H9 (cell line): ENCODE results near the gene PRPF19. TPM values are rescaled to one million over a fixed set of nuclear protein-coding genes. Genes with fewer than 3 reads are reported as not detected.

Experiments used
- DNase-seq: peaks from one replicate; pipeline ENCODE4 v3.0.0-alpha.2; 2017
- H2AFZ ChIP-seq: one replicate; pipeline ENCODE4 v1.6.1; 2013; ENCODE audit warnings: mild to moderate bottlenecking, low read length, control low read depth, moderate library complexity
- H2AK5ac ChIP-seq: 2 replicates; pipeline ENCODE4 v1.6.1; 2013; ENCODE audit warnings: low read length, control low read depth, mixed read lengths; ENCODE audit not compliant: insufficient read length
- H2BK120ac ChIP-seq: one replicate; pipeline ENCODE4 v1.6.1; 2013; ENCODE audit warnings: low read depth, mild to moderate bottlenecking, low read length, control low read depth, inconsistent platforms; ENCODE audit not compliant: poor library complexity, severe bottlenecking
- H2BK12ac ChIP-seq: 2 replicates; pipeline ENCODE4 v1.6.1; 2013; ENCODE audit warnings: low read length, control low read depth, mixed read lengths, low read depth; ENCODE audit not compliant: insufficient read length
- H2BK15ac ChIP-seq: 2 replicates; pipeline ENCODE4 v1.6.1; 2013; ENCODE audit warnings: low read depth, low read length, control low read depth
- H2BK20ac ChIP-seq: one replicate; pipeline ENCODE4 v1.6.1; 2013; ENCODE audit warnings: low read depth, mild to moderate bottlenecking, low read length, control low read depth, inconsistent platforms; ENCODE audit not compliant: poor library complexity, severe bottlenecking
- H2BK5ac ChIP-seq: 2 replicates; pipeline ENCODE4 v1.6.1; 2013; ENCODE audit warnings: low read length, control low read depth, mixed read lengths; ENCODE audit not compliant: insufficient read length
- H3K14ac ChIP-seq: 2 replicates; pipeline ENCODE4 v1.6.1; 2013; ENCODE audit warnings: low read length, control low read depth; ENCODE audit not compliant: insufficient read depth
- H3K18ac ChIP-seq: 2 replicates; pipeline ENCODE4 v1.6.1; 2013; ENCODE audit warnings: low read depth, mild to moderate bottlenecking, mixed read lengths, low read length, control low read depth; ENCODE audit not compliant: insufficient read length
- H3K23ac ChIP-seq: 2 replicates; pipeline ENCODE4 v1.6.1; 2013; ENCODE audit warnings: low read length, control low read depth, mixed read lengths, low read depth; ENCODE audit not compliant: insufficient read length
- H3K23me2 ChIP-seq: 2 replicates; pipeline ENCODE4 v1.6.1; 2013; ENCODE audit warnings: low read depth, mild to moderate bottlenecking, mixed read lengths, low read length, control low read depth; ENCODE audit not compliant: insufficient read length, poor library complexity, severe bottlenecking
- H3K27ac ChIP-seq: 2 replicates; pipeline ENCODE4 v1.5.1; 2013; ENCODE audit warnings: low read length, control low read depth, mixed read lengths, low read depth; ENCODE audit not compliant: insufficient read length
- H3K27me3 ChIP-seq: 2 replicates; pipeline ENCODE4 v1.6.1; 2013; ENCODE audit warnings: low read length, control low read depth, inconsistent platforms; ENCODE audit not compliant: insufficient read depth
- H3K4ac ChIP-seq: 2 replicates; pipeline ENCODE4 v1.6.1; 2013; ENCODE audit warnings: low read depth, mild to moderate bottlenecking, control low read depth, inconsistent platforms, low read length, moderate library complexity
- H3K4me1 ChIP-seq: 2 replicates; pipeline ENCODE4 v1.6.1; 2013; ENCODE audit warnings: low read length, control low read depth, inconsistent platforms; ENCODE audit not compliant: insufficient read depth
- H3K4me2 ChIP-seq: 2 replicates; pipeline ENCODE4 v1.6.1; 2013; ENCODE audit warnings: low read length, control low read depth, mixed read lengths; ENCODE audit not compliant: insufficient read length, insufficient read depth
- H3K56ac ChIP-seq: 2 replicates; pipeline ENCODE4 v1.6.1; 2013; ENCODE audit warnings: low read depth, mild to moderate bottlenecking, mixed read lengths, low read length, control low read depth; ENCODE audit not compliant: insufficient read length
- H3K79me1 ChIP-seq: 2 replicates; pipeline ENCODE4 v1.6.1; 2013; ENCODE audit warnings: low read depth, mild to moderate bottlenecking, moderate library complexity, low read length, control low read depth, inconsistent platforms; ENCODE audit not compliant: insufficient read depth, poor library complexity, severe bottlenecking
- H3K79me2 ChIP-seq: 2 replicates; pipeline ENCODE4 v1.6.1; 2013; ENCODE audit warnings: low read length, control low read depth, inconsistent platforms; ENCODE audit not compliant: insufficient read depth
- H3K9ac ChIP-seq: 2 replicates; pipeline ENCODE4 v1.6.1; 2013; ENCODE audit warnings: low read length, control low read depth, mixed read lengths; ENCODE audit not compliant: insufficient read length; ENCODE audit errors: extremely low read depth
- H3K9me3 ChIP-seq: one replicate; pipeline ENCODE4 v1.6.1; 2013; ENCODE audit warnings: low read depth, low read length, inconsistent platforms; ENCODE audit not compliant: control insufficient read depth
- H3T11ph ChIP-seq: one replicate; pipeline ENCODE4 v1.6.1; 2013; ENCODE audit warnings: mild to moderate bottlenecking, low read length, control low read depth, inconsistent platforms
- H4K20me1 ChIP-seq: one replicate; pipeline ENCODE4 v1.6.1; 2013; ENCODE audit not compliant: control insufficient read depth, insufficient read length, insufficient read depth
- H4K5ac ChIP-seq: 2 replicates; pipeline ENCODE4 v1.6.1; 2013; ENCODE audit warnings: low read depth, mild to moderate bottlenecking, mixed read lengths, low read length, control low read depth; ENCODE audit not compliant: insufficient read length
- H4K8ac ChIP-seq: replicated peaks from 2 replicates; pipeline ENCODE4 v1.6.1; 2013; ENCODE audit warnings: low read length, control low read depth, mixed read lengths, low read depth; ENCODE audit not compliant: insufficient read length
- H4K91ac ChIP-seq: 2 replicates; pipeline ENCODE4 v1.6.1; 2013; ENCODE audit warnings: low read depth, mild to moderate bottlenecking, moderate library complexity, mixed read lengths, low read length, control low read depth; ENCODE audit not compliant: insufficient read length
- H3K27ac Mint-ChIP-seq, 3 experiments: 2 replicates in 2 of 3; 3 replicates in 1 of 3; pipeline ENCODE4 v1.8.0; 2020 to 2021; ENCODE audit warnings: mixed read lengths in 3 of 3, mild to moderate bottlenecking in 1 of 3, moderate library complexity in 1 of 3
- H3K27me3 Mint-ChIP-seq: 2 replicates; pipeline ENCODE4 v1.8.0; 2021; ENCODE audit warnings: low read depth, mild to moderate bottlenecking, moderate library complexity, mixed read lengths
- H3K36me3 Mint-ChIP-seq, 3 experiments: 2 replicates in 2 of 3; 3 replicates in 1 of 3; pipeline ENCODE4 v1.8.0; 2020 to 2021; ENCODE audit warnings: low read depth in 3 of 3, mixed read lengths in 3 of 3; ENCODE audit not compliant: insufficient read depth in 1 of 3
- H3K4me1 Mint-ChIP-seq, 2 experiments: 2 replicates each; pipeline ENCODE4 v1.8.0; 2020; ENCODE audit warnings: mixed read lengths in 2 of 2
- H3K4me3 Mint-ChIP-seq, 2 experiments: 2 replicates in 1 of 2; 3 replicates in 1 of 2; pipeline ENCODE4 v1.8.0; 2020 to 2021; ENCODE audit warnings: mild to moderate bottlenecking in 2 of 2, mixed read lengths in 2 of 2, moderate library complexity in 1 of 2
- H3K9me3 Mint-ChIP-seq, 2 experiments: 2 replicates in 1 of 2; 3 replicates in 1 of 2; pipeline ENCODE4 v1.8.0; 2020; ENCODE audit warnings: mild to moderate bottlenecking in 2 of 2, mixed read lengths in 2 of 2, moderate library complexity in 1 of 2
- CTCF ChIP-seq: fragments of 200-600 bp; sonication (generic); conservative IDR thresholded peaks from 3 replicates; pipeline ENCODE4 v1.8.0; 2021; ENCODE audit warnings: antibody characterized with exemption, mild to moderate bottlenecking
- WGBS: extraction: QIAGEN DNeasy Blood & Tissue Kit; methylation state at CpG from one replicate; pipeline ENCODE4 v1.1.7; 2013; ENCODE audit warnings: missing lambda C conversion rate, low lambda C conversion rate, mixed read lengths; ENCODE audit not compliant: insufficient read length; ENCODE audit errors: extremely low coverage; 5-methylcytosine and 5-hydroxymethylcytosine counted together
- total RNA-seq: library from RNA; stranded (reverse); gene quantifications from 2 replicates; pipeline ENCODE4 v1.2.1, GENCODE V29; 2021

PRPF19 gene
- total RNA-seq, 1 experiment from 2014 or later: 130 TPM

DNA sequence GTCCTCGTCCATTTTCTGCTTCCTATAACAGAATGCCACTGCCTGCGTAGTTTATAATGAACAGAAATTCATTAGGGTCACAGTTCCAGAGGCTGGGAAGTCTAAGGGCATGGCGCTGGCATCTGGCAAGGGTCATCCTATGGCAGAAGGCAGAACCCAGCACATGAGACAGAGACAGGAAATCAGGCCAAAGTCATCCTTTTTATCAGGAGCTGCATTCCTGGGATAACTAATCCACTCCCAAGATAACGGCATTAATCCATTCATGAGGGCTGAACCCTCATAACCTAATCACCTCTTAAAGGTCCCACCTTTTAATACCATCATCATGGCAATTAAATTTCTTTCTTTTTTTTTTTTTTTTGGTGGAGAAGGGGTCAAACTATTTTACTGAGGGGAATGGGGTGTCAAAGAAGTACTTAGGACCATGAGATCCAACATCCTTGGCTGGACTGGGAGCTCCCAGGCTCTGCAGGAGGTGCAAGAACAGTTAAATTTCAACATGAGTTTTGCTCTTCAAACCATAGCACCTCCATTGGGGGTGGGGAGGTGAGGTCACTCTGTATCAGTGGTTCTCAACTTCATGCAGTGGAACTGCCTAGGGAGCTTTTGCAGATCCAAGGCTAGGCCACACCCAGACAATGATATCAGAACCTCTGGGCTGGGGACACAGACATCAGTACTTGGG, 12.0 kb upstream of the PRPF19 start:
- Histone ChIP-seq H2BK20ac (no peak overlapping the region), H2AK5ac (no peak overlapping the region), H3T11ph (no peak overlapping the region), H3K23ac (no peak overlapping the region), H3K79me2 (no peaks in the 10 kb centered on the region; the same call in 1 of the 2 replicates), H3K4ac (no peak overlapping the region), H3K9me3 (no peaks in the 10 kb centered on the region), H3K27ac (no peak overlapping the region), H4K8ac (no peak overlapping the region), H3K18ac (no peak overlapping the region), H2BK5ac (no peak overlapping the region), H3K4me1 (peaks cover 2% of the 10 kb centered on the region), H3K79me1 (no peaks in the 10 kb centered on the region), H3K23me2 (peaks cover 22% of the 10 kb centered on the region), H3K9ac (no peak overlapping the region), H2AFZ (no peak overlapping the region), H4K20me1 (no peaks in the 10 kb centered on the region), H4K5ac (no peak overlapping the region), H3K56ac (no peak overlapping the region), H4K91ac (no peak overlapping the region), H2BK120ac (no peak overlapping the region), H3K14ac (no peak overlapping the region), H3K4me2 (no peak overlapping the region), H3K27me3 (no peaks in the 10 kb centered on the region), H2BK12ac (no peak overlapping the region), H2BK15ac (no peak overlapping the region)
- H3K4me3 Mint-ChIP-seq: no peak overlapping the region
- no peak for TF ChIP-seq CTCF
- peaks cover 31 to 33% of the 10 kb centered on the region in 2 experiments for H3K4me1 Mint-ChIP-seq
- H3K36me3 Mint-ChIP-seq: peaks cover 15 to 42% (median 23%) of the 10 kb centered on the region in 3 experiments
- WGBS: no CpG with 5 or more reads among the region's 4 CpGs
- H3K27me3 Mint-ChIP-seq: peaks cover 1% of the 10 kb centered on the region; the same call in 1 of the 2 replicates
- H3K27ac Mint-ChIP-seq: no peak overlapping the region
- no peaks in the 10 kb centered on the region; a peak in 1 of 5 replicates for H3K9me3 Mint-ChIP-seq
- DNase-seq: no peak
